D721Med (cell line): ENCODE measurements around the gene ANKS1B.

Experiments
- DNase-seq: peaks from one replicate; pipeline ENCODE4 v3.0.0; 2011; ENCODE audit warnings: low spot score; ENCODE audit not compliant: insufficient read length
- FAIRE-seq: peaks from 2 replicates; lab custom pipeline; 2011; peaks lifted over from hg19 to GRCh38; lab: Jason Lieb, UNC
- TF ChIP-seq, protein P1 (sequence below): IDR thresholded peaks from 2 replicates; pipeline ENCODE4 v1.5.1; 2012; ENCODE audit warnings: mild to moderate bottlenecking, control low read depth; ENCODE audit not compliant: insufficient read depth; ENCODE audit errors: missing control alignments

The ANKS1B gene

DNA sequence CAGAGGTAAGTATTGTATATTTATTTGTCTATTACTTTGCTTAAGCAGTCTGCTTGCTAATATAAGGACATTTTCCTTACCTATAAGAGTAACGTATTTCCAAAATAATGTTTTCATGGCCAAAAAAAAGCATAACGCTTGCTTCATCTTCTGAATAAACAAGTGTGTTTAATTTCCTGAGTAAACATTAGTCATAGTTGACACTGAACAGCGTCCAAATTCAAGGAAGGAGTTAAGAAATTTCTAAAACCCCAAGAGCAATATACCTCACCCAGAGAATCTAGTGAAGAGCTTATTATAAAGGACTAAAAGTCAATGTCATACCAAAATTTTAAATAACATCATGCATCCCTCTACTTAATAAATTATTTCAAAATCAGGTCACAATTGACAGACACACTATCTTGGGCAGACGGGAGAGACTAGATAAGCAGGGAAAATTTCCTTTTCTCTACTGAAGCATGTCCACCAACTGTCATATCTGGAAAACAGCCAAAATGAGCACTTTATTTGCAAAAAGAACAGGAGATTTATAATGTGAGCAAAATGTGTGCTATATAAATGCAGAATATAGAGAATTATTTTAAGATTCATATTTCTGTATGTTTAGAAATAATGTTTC, 25.1 kb downstream of the ANKS1B start:
- DNase-seq (no peak), FAIRE-seq (no peak)
- TF ChIP-seq, protein P1, sequence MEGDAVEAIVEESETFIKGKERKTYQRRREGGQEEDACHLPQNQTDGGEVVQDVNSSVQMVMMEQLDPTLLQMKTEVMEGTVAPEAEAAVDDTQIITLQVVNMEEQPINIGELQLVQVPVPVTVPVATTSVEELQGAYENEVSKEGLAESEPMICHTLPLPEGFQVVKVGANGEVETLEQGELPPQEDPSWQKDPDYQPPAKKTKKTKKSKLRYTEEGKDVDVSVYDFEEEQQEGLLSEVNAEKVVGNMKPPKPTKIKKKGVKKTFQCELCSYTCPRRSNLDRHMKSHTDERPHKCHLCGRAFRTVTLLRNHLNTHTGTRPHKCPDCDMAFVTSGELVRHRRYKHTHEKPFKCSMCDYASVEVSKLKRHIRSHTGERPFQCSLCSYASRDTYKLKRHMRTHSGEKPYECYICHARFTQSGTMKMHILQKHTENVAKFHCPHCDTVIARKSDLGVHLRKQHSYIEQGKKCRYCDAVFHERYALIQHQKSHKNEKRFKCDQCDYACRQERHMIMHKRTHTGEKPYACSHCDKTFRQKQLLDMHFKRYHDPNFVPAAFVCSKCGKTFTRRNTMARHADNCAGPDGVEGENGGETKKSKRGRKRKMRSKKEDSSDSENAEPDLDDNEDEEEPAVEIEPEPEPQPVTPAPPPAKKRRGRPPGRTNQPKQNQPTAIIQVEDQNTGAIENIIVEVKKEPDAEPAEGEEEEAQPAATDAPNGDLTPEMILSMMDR: no peak

DNA sequence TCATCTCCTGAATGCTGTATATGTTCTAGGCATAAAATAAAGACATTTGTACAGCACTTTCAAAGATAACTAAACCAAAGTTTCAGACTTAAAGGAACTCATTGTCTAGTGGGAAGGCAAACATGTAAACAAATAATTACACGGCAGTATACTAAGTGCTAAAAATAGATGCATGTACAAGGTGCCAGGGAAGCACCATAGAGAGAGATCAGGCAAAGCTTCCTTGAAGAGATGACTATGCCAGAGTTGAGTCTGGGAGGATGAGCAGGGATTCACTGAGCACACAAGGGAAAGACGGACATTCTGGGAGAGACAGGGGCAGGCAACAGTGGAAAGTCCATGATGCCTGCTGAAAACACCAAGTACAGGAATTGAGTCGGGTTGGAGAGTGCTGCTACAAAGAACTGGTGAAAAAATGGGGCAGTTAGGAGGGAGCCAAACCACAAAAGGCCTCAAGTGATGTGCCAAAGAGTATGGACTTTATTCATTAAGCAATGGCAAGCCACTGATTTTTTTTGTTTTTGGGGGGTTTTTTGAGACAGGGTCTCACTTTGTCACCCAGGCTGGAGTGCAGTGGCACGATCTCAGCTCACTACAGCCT, 26.8 kb downstream of the ANKS1B start:
- DNase-seq (no peak), FAIRE-seq (no peak)
- TF ChIP-seq, protein P1: no peak

DNA sequence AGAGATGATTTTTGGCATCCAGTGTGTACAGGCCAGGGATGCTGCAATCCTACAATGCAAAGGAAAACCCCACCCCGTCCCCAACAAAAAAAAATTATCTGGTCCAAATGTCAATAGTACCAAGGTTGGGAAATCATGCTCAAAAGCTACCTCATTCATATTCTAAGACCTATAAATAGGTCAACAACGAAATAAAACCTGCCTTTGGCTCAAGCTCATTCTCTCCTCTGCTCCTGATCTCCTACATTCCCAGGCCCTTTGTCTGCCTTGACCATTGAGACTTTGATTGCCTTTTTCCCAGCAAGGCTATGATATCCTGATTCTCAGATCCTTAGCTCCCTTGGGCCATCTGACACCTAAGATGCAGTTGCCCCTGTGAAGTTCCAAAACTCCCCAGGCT, 30.0 kb downstream of the ANKS1B start:
- TF ChIP-seq, protein P1: no peak
- FAIRE-seq: no peak
- no peak for DNase-seq

DNA sequence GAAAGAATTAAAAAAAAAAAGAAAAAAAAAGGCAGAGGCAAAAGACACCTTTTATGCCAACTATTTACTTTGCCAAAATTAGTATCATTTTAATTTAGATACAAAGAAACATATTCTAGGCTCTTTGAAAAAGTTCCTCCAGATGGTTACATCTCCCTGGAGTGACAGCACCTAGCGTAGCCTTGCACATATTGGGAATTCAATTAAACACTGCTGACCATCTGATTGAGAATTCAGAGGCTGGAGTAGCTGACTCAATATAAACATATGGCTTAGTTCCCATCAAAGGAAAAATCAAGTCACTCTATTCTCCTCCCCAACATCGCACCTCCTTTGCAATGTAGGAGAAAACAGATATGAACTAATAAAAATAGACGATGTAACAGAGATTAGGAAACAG, 36.4 kb downstream of the ANKS1B start:
- TF ChIP-seq, protein P1: no peak
- FAIRE-seq (no peak), DNase-seq (no peak)

DNA sequence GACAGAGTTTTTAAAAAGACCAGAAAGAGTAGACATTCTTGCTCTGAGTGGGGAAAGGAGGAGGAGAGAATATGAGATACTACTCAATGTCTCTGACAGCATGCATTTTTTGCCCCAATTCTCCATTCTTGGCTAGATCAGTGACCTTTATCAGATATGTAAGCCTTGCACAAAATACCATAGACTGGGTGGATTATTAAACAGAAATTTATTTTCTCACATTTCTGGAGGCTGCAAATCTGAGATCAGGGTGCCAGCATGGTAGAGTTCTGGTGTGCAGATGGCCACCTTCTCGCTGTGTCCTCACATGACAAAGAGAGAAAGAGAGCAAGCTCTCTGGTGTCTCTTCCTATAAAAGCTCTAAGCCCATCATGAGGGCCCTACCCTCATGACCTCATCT, 38.6 kb downstream of the ANKS1B start:
- DNase-seq (no peak), FAIRE-seq (no peak)
- TF ChIP-seq, protein P1: no peak

DNA sequence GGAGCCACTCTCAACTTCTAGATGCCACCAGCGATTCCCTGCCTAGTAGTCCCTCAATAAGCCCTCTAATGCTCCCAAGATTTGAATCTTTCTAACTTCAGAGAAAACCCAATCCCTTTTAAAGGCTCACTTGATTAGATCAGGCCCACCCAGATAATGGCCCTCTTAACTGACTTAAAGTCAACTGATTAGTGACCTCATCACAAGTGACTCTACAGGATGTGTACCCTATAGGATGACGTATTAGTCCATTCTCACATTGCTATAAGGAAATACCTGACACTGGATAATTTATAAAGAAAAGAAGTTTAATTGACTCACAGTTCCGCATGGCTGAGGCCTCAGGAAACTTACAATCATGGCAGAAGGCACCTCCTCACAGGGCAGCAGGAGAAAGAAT, 49.1 kb downstream of the ANKS1B start:
- TF ChIP-seq, protein P1: no peak
- DNase-seq (no peak), FAIRE-seq (no peak)

DNA sequence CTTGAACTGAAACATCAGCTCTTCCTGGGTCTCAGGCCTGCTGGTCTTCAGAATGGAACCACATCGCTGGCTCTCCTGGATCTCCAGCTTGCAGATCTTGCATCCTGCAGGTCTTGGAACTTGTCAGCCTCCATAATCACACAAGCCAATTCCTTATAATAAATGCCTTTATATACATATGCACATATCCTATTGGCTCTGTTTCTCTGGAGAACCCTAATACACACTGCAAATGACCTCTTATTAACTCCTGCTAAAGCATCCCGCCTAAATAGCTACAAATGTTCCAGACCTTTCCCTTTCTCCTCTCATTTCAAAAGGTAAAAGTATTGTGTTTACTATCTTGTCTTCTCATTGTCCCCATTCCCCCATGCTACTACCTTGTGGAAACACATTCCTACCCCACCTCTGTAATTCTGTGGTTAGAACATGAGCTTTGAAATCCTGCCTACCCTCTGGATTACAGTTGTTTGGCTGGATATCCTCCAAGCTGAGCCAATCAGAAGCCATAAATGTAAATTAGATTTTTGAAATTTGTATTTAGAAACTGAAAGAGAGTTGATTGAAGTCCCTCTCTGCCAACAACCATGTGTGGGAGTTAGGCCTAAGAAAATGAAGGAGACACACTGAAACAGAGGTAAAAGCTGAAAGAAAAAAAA, 58.1 kb downstream of the ANKS1B start:
- FAIRE-seq (no peak), DNase-seq (no peak)
- TF ChIP-seq, protein P1: no peak
